ENCODE measurements around the gene TMEM45B. TPM values are rescaled to one million over a fixed set of nuclear protein-coding genes. Genes with fewer than 3 reads are reported as not detected.
"Not testable (repeated sequence)": the region's sequence is repeated elsewhere in the genome, so short reads cannot be mapped to it uniquely, and the experiment has no call there.

TMEM45B gene
- polyA plus RNA-seq, 1 of the 3 experiments (the other 2 are of a cell fraction), result not detected

DNA sequence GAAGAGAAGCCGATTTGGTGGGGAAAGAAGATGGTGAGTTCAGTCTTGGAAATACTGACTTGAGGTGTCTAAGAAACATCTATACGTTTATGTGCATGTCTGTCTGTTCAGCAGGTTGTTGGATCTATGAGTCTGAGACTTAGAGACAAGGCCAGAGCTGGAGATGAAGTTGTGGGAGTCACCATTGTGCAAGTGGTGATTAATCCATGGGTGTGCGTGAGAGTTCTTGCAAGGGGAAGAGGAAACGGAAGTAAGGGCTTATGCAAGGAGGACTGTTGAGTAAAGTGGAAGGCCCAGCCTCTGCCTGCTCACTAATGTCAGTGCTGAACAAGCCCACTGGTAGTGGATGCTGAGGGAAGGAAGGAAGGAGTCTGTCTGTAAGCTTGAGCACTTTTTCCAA lies 9.7 kb downstream of the TMEM45B start:
- no peaks in the 10 kb centered on the region for H3K4me1 ChIP-seq (ENCODE audit: control insufficient read depth in 1 of 2, insufficient read depth in 2 of 2, low read depth in 1 of 2, low read length in 1 of 2)
- no peaks in the 10 kb centered on the region for H3K36me3 ChIP-seq (replicated peaks in 1 of 2; ENCODE audit: control insufficient read depth in 1 of 2, insufficient read depth in 2 of 2, low read length in 1 of 2)
- no peak overlapping the region for H3K9ac ChIP-seq
- no peak overlapping the region for H3K4me3 ChIP-seq (ENCODE audit: low read depth in 2 of 2, low read length in 1 of 2)
- H3K9me3 ChIP-seq, result no peaks in the 10 kb centered on the region
- no peaks in the 10 kb centered on the region for H3F3A ChIP-seq (replicated peaks; ENCODE audit: insufficient read depth)
- no peaks in the 10 kb centered on the region for H3K79me2 ChIP-seq (ENCODE audit: insufficient read depth)
- H3K4me2 ChIP-seq, result no peak overlapping the region
- no peak for DNase-seq
- 54% methylated on average over 4 of the region's 4 CpGs for WGBS (ENCODE audit: low lambda C conversion rate)
- ChIA-PET POLR2A (no interaction called here), CTCF (no interaction called here)
- H3K27ac ChIP-seq (ENCODE audit: low read depth in 2 of 2, low read length in 1 of 2), result no peak overlapping the region
- H3K27me3 ChIP-seq (ENCODE audit: insufficient read depth), result no peaks in the 10 kb centered on the region; the same call in 1 of the 2 replicates
- no peaks in the 10 kb centered on the region for H3K9me2 ChIP-seq
- TF ChIP-seq CHD2 (IDR thresholded peaks at IDR 0.05; ENCODE audit: low read length, partially characterized antibody) (no peak), EP300 (IDR thresholded peaks at IDR 0.05; ENCODE audit: borderline replicate concordance in 1 of 2, low read depth in 1 of 2, low read length in 1 of 2) (no peak), MXI1 (IDR thresholded peaks at IDR 0.05; ENCODE audit: low read depth, low read length) (no peak)
- TF ChIP-seq, protein P1, sequence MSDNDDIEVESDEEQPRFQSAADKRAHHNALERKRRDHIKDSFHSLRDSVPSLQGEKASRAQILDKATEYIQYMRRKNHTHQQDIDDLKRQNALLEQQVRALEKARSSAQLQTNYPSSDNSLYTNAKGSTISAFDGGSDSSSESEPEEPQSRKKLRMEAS (IDR thresholded peaks at IDR 0.05; ENCODE audit: low read depth), result no peak
- TF ChIP-seq, protein P2, sequence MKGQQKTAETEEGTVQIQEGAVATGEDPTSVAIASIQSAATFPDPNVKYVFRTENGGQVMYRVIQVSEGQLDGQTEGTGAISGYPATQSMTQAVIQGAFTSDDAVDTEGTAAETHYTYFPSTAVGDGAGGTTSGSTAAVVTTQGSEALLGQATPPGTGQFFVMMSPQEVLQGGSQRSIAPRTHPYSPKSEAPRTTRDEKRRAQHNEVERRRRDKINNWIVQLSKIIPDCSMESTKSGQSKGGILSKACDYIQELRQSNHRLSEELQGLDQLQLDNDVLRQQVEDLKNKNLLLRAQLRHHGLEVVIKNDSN (IDR thresholded peaks at IDR 0.05; ENCODE audit: borderline replicate concordance, low read depth), result no peak
- TF ChIP-seq, protein P3, sequence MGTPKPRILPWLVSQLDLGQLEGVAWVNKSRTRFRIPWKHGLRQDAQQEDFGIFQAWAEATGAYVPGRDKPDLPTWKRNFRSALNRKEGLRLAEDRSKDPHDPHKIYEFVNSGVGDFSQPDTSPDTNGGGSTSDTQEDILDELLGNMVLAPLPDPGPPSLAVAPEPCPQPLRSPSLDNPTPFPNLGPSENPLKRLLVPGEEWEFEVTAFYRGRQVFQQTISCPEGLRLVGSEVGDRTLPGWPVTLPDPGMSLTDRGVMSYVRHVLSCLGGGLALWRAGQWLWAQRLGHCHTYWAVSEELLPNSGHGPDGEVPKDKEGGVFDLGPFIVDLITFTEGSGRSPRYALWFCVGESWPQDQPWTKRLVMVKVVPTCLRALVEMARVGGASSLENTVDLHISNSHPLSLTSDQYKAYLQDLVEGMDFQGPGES (IDR thresholded peaks at IDR 0.05; ENCODE audit: low read depth, low read length), result no peak
- TF ChIP-seq, protein P4, sequence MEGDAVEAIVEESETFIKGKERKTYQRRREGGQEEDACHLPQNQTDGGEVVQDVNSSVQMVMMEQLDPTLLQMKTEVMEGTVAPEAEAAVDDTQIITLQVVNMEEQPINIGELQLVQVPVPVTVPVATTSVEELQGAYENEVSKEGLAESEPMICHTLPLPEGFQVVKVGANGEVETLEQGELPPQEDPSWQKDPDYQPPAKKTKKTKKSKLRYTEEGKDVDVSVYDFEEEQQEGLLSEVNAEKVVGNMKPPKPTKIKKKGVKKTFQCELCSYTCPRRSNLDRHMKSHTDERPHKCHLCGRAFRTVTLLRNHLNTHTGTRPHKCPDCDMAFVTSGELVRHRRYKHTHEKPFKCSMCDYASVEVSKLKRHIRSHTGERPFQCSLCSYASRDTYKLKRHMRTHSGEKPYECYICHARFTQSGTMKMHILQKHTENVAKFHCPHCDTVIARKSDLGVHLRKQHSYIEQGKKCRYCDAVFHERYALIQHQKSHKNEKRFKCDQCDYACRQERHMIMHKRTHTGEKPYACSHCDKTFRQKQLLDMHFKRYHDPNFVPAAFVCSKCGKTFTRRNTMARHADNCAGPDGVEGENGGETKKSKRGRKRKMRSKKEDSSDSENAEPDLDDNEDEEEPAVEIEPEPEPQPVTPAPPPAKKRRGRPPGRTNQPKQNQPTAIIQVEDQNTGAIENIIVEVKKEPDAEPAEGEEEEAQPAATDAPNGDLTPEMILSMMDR (IDR thresholded peaks at IDR 0.05), result no peak
- H2AFZ ChIP-seq (ENCODE audit: low read depth), result no peak overlapping the region
- no peaks in the 10 kb centered on the region for H4K20me1 ChIP-seq (ENCODE audit: insufficient read depth)

DNA sequence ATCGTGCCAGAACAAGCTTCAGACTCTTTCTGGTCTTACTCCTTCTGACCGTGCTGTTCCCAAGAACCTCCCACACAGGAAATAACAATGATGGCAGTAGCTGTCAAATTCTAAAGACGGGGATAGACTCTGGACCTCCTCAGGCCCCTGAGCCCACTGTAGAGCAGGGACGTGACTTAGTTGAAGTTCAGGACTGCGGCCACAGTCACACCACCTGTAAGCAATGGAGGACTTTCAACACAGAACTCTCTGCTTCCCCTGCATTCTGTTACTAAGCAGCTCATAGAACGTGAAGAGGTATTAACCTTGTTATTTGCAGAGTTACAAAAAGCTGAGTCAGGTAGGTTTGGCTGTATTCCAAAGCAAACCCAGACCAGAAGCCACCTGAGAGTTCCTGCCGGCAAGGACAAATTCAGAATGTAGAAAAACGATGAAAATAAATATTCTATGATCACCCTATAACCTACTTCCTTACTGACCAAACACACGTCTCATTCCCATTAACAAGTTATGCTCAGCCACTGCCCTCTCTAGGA lies 12.7 kb downstream of the TMEM45B start:
- POLR2A ChIA-PET, result interaction anchor here (0.6 kb wide), 1 partner anchor 304 kb away, joined by 3 read pairs; no protein-coding TSS in a partner anchor

DNA sequence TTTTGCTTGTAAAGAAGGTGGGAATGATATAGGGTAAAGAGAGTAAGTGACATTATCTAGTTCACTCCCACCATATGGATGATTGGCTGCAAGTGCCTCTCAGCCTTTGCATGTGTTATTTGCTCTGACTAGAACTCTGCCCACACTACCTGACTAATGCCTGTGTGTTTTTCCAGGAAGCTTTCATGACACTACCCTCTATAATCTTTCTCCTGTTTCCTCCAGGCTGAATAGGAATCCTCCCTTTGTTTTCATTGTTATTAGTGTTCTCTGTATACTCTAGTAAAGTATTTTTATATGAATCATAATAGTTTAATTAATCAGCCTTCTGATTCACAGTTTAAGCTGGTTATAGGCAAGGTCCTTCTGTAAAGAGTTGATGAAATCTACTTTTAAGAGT lies 13.8 kb downstream of the TMEM45B start:
- H2AFZ ChIP-seq (ENCODE audit: low read depth); POLR2A ChIA-PET; H3K4me3 ChIP-seq (ENCODE audit: low read depth in 2 of 2, low read length in 1 of 2); H4K20me1 ChIP-seq (ENCODE audit: insufficient read depth); H3K36me3 ChIP-seq (replicated peaks in 1 of 2; ENCODE audit: control insufficient read depth in 1 of 2, insufficient read depth in 2 of 2, low read length in 1 of 2); CTCF ChIA-PET; H3K9me2 ChIP-seq; H3K9ac ChIP-seq; H3K27me3 ChIP-seq (ENCODE audit: insufficient read depth); H3K4me1 ChIP-seq (ENCODE audit: control insufficient read depth in 1 of 2, insufficient read depth in 2 of 2, low read depth in 1 of 2, low read length in 1 of 2); H3F3A ChIP-seq (replicated peaks; ENCODE audit: insufficient read depth); DNase-seq; H3K27ac ChIP-seq (ENCODE audit: low read depth in 2 of 2, low read length in 1 of 2); H3K9me3 ChIP-seq; H3K79me2 ChIP-seq (ENCODE audit: insufficient read depth); H3K4me2 ChIP-seq: not testable (repeated sequence)

More for the DNA sequence above, 12.7 kb downstream of the TMEM45B start:
- H3K4me3 ChIP-seq (ENCODE audit: low read depth in 2 of 2, low read length in 1 of 2), result no peak overlapping the region
- no peaks in the 10 kb centered on the region; the same call in 1 of the 2 replicates for H3K27me3 ChIP-seq (ENCODE audit: insufficient read depth)
- WGBS (ENCODE audit: low lambda C conversion rate), result 54% methylated on average over 9 of the region's 9 CpGs
- CTCF ChIA-PET, result interaction anchor here (1.2 kb wide), 1 partner anchor 15 kb away, joined by 3 read pairs; no protein-coding TSS in a partner anchor
- H3K4me1 ChIP-seq (ENCODE audit: control insufficient read depth in 1 of 2, insufficient read depth in 2 of 2, low read depth in 1 of 2, low read length in 1 of 2), result no peaks in the 10 kb centered on the region
- H3K79me2 ChIP-seq (ENCODE audit: insufficient read depth), result no peaks in the 10 kb centered on the region
- H4K20me1 ChIP-seq (ENCODE audit: insufficient read depth), result no peaks in the 10 kb centered on the region
- no peak overlapping the region for H3K4me2 ChIP-seq
- H3K9ac ChIP-seq, result no peak overlapping the region
- no peaks in the 10 kb centered on the region for H3K36me3 ChIP-seq (replicated peaks in 1 of 2; ENCODE audit: control insufficient read depth in 1 of 2, insufficient read depth in 2 of 2, low read length in 1 of 2)
- no peak overlapping the region for H2AFZ ChIP-seq (ENCODE audit: low read depth)
- H3F3A ChIP-seq (replicated peaks; ENCODE audit: insufficient read depth), result no peaks in the 10 kb centered on the region
- no peaks in the 10 kb centered on the region for H3K9me2 ChIP-seq
- H3K9me3 ChIP-seq, result no peaks in the 10 kb centered on the region
- no peak for TF ChIP-seq SMC3 (IDR thresholded peaks at IDR 0.05; ENCODE audit: low read depth, low read length)
- no peak for TF ChIP-seq GABPA (IDR thresholded peaks at IDR 0.05; ENCODE audit: low read depth)
- TF ChIP-seq, protein P3 (IDR thresholded peaks at IDR 0.05; ENCODE audit: low read depth, low read length), result no peak
- TF ChIP-seq MEF2A (IDR thresholded peaks at IDR 0.05; ENCODE audit: borderline replicate concordance, low read depth), result no peak
- TF ChIP-seq, protein P5, sequence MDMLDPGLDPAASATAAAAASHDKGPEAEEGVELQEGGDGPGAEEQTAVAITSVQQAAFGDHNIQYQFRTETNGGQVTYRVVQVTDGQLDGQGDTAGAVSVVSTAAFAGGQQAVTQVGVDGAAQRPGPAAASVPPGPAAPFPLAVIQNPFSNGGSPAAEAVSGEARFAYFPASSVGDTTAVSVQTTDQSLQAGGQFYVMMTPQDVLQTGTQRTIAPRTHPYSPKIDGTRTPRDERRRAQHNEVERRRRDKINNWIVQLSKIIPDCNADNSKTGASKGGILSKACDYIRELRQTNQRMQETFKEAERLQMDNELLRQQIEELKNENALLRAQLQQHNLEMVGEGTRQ (IDR thresholded peaks at IDR 0.05; ENCODE audit: borderline replicate concordance, low read depth, low read length), result no peak
- no peak overlapping the region for H3K27ac ChIP-seq (ENCODE audit: low read depth in 2 of 2, low read length in 1 of 2)
- no peak for DNase-seq
